ENCODE results near the gene STK35. TPM values are rescaled to one million over a fixed set of nuclear protein-coding genes. Genes with fewer than 3 reads are reported as not detected.
"Not testable (repeated sequence)": the region's sequence is repeated elsewhere in the genome, so short reads cannot be mapped to it uniquely, and the experiment has no call there.

STK35 gene
- total RNA-seq, 4 donors from 2014 or later: 13.3 to 26.1 (median 20.5) TPM

DNA sequence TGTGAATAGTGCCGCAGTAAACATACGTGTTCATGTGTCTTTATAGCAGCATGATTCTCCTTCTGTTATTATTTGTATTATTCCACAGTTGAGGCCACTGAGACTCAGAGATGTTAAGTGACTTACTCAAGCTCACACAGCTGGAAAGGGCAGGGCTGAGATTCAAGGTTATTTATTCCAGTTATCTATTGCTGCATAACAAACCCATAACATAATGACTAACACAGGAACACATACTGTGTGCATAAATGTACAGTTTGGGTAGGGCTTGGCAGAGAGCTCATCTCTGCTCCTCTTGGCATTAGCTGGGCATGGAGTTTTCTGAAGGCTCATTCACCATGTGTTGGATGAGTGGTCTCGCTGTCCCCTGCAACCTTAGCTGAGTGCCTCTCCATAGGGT, 68.8 kb downstream of the STK35 start:
- Histone ChIP-seq H3K9me3 (no peaks in the 10 kb centered on the region), H3K27me3 (no peaks in the 10 kb centered on the region), H3K27ac (no peak overlapping the region), H3K4me3 (no peak overlapping the region), H3K4me1 (peaks cover 0 to 7% (median 0%) of the 10 kb centered on the region in 4 donors), H3K36me3 (no peaks in the 10 kb centered on the region)
- TF ChIP-seq POLR2A (IDR thresholded peaks at IDR 0.05) (no peak), EP300 (IDR thresholded peaks at IDR 0.05) (no peak)
- TF ChIP-seq, protein P1, sequence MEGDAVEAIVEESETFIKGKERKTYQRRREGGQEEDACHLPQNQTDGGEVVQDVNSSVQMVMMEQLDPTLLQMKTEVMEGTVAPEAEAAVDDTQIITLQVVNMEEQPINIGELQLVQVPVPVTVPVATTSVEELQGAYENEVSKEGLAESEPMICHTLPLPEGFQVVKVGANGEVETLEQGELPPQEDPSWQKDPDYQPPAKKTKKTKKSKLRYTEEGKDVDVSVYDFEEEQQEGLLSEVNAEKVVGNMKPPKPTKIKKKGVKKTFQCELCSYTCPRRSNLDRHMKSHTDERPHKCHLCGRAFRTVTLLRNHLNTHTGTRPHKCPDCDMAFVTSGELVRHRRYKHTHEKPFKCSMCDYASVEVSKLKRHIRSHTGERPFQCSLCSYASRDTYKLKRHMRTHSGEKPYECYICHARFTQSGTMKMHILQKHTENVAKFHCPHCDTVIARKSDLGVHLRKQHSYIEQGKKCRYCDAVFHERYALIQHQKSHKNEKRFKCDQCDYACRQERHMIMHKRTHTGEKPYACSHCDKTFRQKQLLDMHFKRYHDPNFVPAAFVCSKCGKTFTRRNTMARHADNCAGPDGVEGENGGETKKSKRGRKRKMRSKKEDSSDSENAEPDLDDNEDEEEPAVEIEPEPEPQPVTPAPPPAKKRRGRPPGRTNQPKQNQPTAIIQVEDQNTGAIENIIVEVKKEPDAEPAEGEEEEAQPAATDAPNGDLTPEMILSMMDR (IDR thresholded peaks at IDR 0.05): no peak
- 81 to 91% methylated on average over 3 of the region's 3 CpGs for WGBS, 2 donors
- DNase-seq (ENCODE audit: low spot score in 2 of 2): no peak

DNA sequence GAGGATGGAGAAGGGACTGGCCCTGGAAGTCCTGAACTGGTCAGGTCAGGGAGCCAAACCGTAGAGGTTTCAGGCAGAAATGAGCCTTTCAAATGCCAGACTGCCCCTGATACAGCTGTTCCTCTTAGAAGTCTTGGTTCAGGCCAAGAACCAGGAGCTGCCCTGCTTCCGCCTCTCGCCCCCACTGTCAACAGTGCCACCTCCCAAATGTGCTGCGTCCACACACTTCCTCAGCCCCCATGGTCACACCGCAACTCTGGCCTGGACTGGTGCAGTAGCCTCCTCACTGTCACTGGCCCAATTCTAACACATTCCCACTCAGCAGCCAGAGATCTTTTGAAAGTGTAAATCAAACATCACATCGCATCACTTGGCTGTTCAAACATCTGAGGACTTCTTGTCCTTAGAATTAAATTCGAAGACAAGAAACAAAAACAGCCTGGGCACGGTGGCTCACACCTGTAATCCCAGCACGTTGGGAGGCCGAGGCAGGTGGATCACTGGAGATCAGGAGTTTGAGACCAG, 69.7 kb downstream of the STK35 start:
- no peak overlapping the region for H3K27ac ChIP-seq
- WGBS, 2 donors: 75 to 79% methylated on average over 10 of the region's 10 CpGs
- no peaks in the 10 kb centered on the region for H3K27me3 ChIP-seq
- no peak overlapping the region for H3K4me3 ChIP-seq
- no peaks in the 10 kb centered on the region for H3K36me3 ChIP-seq
- DNase-seq (ENCODE audit: low spot score in 2 of 2): no peak
- peaks cover 0 to 7% (median 0%) of the 10 kb centered on the region in 4 donors for H3K4me1 ChIP-seq
- H3K9me3 ChIP-seq: no peaks in the 10 kb centered on the region
- no peak for TF ChIP-seq POLR2A (IDR thresholded peaks at IDR 0.05)
- TF ChIP-seq, protein P1 (IDR thresholded peaks at IDR 0.05): no peak
- no peak for TF ChIP-seq EP300 (IDR thresholded peaks at IDR 0.05)

DNA sequence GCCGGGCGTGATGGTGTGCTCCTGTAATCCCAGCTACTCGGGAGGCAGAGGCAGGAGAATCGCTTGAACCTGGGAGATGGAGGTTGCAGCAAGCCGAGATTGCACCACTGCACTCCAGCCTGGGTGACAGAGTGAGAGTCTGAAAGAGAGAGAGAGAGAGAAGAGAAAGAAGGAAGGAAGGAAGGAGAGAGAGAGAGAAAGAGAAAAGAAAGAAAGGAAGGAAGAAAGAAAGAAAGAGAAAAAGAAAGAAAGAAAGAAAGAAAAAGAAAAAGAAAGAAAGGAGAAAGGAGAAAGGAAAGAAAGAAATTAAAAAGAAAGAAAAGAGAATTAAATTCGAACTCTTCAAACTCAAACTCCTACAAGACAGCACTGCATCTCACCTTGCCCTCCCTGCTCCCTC, 70.2 kb downstream of the STK35 start:
- not testable (repeated sequence) for H3K9me3 ChIP-seq; DNase-seq (ENCODE audit: low spot score in 2 of 2); H3K27ac ChIP-seq; H3K4me1 ChIP-seq; H3K36me3 ChIP-seq; H3K27me3 ChIP-seq; H3K4me3 ChIP-seq
- WGBS, 2 donors: 84% methylated on average over 6 of the region's 6 CpGs

DNA sequence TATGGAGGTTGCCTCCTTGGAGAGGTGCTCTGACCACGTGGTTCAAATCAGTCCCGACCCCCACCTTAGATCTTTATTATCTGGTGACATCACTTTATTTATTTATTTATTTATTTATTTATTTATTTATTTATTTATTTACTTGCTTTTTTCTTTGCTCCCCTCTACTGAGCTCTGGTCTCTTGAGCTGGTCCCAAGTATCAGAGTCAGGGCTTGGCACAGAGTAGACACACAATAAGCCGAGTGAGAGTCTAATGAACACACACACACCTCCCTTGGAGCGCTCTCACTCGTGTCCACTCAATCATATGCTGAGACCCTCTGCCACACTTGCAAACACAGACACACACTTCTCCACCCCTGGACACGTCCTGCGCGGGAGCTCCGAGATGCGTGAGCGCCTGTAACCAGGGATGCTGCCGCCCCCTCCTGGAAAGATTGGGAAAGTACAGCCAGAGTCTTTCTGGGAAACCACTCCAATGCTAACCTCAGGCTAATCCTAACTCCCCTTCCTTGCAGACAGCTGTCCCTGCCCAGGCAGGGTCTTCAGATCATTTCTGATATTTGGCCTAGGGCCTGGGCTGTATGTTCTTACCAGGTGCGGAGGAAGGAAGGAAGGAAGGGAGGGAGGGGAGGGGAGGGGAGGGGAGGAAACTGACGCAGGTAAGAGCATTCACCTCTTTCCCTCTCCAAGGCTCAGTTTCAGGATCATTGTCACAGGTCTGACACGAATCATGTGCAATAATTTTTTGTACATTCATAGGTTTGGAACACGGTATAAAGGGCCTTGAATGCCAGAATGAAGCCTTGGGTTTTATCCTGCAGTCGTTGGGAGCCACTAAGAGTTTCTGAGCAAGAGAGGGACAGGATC, 70.9 kb downstream of the STK35 start:
- no peak for TF ChIP-seq EP300 (IDR thresholded peaks at IDR 0.05)
- TF ChIP-seq, protein P1 (IDR thresholded peaks at IDR 0.05): peak; percentile 85 to 89 (median 87)
- TF ChIP-seq POLR2A (IDR thresholded peaks at IDR 0.05): no peak
- Histone ChIP-seq H3K36me3 (no peaks in the 10 kb centered on the region), H3K4me3 (no peak overlapping the region), H3K4me1 (peaks cover 0 to 7% (median 0%) of the 10 kb centered on the region in 4 donors), H3K27ac (no peak overlapping the region), H3K9me3 (no peaks in the 10 kb centered on the region), H3K27me3 (no peaks in the 10 kb centered on the region)
- DNase-seq (ENCODE audit: low spot score in 2 of 2): peak; percentile 57 to 80
- WGBS, 2 donors: 20% methylated on average over 17 of the region's 17 CpGs

DNA sequence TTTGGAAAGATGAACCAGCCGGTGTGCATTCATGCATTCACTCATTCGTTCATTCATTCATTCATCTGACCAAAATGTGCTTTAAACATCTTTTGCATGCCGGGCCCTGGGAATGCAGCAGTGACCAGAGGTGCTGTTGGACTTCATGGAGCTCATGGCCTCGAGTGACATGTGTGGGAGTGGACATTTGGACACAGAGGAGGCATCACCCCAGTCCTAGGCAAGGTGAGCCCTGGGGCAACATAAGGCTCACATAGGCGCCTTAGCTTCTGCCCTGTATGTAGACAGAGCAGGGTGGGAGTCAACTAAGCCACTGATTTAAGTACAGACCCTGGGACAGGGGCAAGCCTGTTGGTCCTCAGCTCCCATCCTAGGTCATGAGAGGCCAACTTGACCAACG, 71.6 kb downstream of the STK35 start:
- Histone ChIP-seq H3K27ac (no peak overlapping the region), H3K4me1 (peaks cover 0 to 7% (median 0%) of the 10 kb centered on the region in 4 donors), H3K27me3 (no peaks in the 10 kb centered on the region), H3K36me3 (no peaks in the 10 kb centered on the region), H3K9me3 (no peaks in the 10 kb centered on the region), H3K4me3 (no peak overlapping the region)
- TF ChIP-seq EP300 (IDR thresholded peaks at IDR 0.05): no peak
- no peak for DNase-seq (ENCODE audit: low spot score in 2 of 2)
- 57 to 67% methylated on average over 5 to 6 of the region's 6 CpGs for WGBS, 2 donors

DNA sequence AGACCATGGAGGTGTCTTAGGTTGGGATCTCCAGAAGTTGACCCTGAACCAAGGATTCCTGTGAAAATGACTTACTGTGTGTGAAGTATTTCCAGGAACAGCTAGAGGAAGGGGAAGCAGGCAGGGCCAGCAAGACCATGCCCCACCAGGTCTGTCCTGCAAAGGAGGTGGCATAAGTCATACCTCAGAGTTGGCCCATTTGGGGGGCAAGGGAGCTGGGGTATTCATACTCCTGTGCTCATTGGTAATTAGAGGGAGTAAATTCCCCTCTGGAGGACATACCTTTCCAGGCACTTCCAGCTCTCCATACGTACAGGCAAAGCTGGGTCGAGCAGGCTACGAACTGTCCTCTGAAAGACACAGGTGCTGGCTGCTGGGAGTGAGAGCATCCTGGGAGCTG, 72.4 kb downstream of the STK35 start:
- H3K9me3 ChIP-seq: no peaks in the 10 kb centered on the region
- no peaks in the 10 kb centered on the region for H3K27me3 ChIP-seq
- no peak for TF ChIP-seq POLR2A (IDR thresholded peaks at IDR 0.05)
- no peak overlapping the region for H3K27ac ChIP-seq
- H3K4me1 ChIP-seq: peaks cover 0 to 7% (median 0%) of the 10 kb centered on the region in 4 donors
- DNase-seq (ENCODE audit: low spot score in 2 of 2): no peak
- H3K4me3 ChIP-seq: no peak overlapping the region
- WGBS, 2 donors: 80% methylated on average over 3 of the region's 3 CpGs; no CpG with 5 or more reads in 1 of the 2 donors
- no peaks in the 10 kb centered on the region for H3K36me3 ChIP-seq

All from tibial nerve (tissue), 4 donors.